IMR-90 (cell line): ENCODE measurements around the gene WHRN. TPM values are rescaled to one million over a fixed set of nuclear protein-coding genes. Genes with fewer than 3 reads are reported as not detected.

Experiments used
- ATAC-seq: fragments of 200-7000 bp; cut with Tn5 transposase; 2 replicates; pipeline ENCODE4 v1.9.1; 2020; ENCODE audit warnings: low read depth, mild to moderate bottlenecking, moderate library complexity
- BruUV-seq: library from RNA; stranded (reverse); fragments of 400-500 nt; replicated peaks from 2 replicates; lab custom pipeline; 2021; lab: Mats Ljungman, UMichigan
- CTCF ChIA-PET: fragments of 300-600 bp; formaldehyde crosslinking; extraction: SDS; loops from one replicate; lab custom pipeline; 2021; ENCODE audit warnings: antibody characterized with exemption; lab: Yijun Ruan, JAX
- POLR2A ChIA-PET: fragments of 300-600 bp; sonication (Branson Sonifier 250); formaldehyde crosslinking; loops from one replicate; lab custom pipeline; 2022; ENCODE audit warnings: antibody characterized with exemption; ENCODE audit not compliant: unreplicated experiment; lab: Charles Lee
- DNase-seq: peaks from one replicate; pipeline ENCODE4 v3.0.0; 2013
- H2AFZ ChIP-seq: replicated peaks from 2 replicates; pipeline ENCODE3; 2013; ENCODE audit warnings: low read length, mild to moderate bottlenecking; ENCODE audit not compliant: poor library complexity
- H2AK5ac ChIP-seq: 2 replicates; pipeline ENCODE4 v1.6.1; 2013; ENCODE audit warnings: low read depth, low read length, inconsistent platforms
- H2AK9ac ChIP-seq: replicated peaks from 2 replicates; pipeline ENCODE3; 2013; ENCODE audit warnings: mild to moderate bottlenecking, low read depth, low read length, moderate library complexity; ENCODE audit not compliant: poor library complexity
- H2BK120ac ChIP-seq: 2 replicates; pipeline ENCODE4 v1.6.1; 2013; ENCODE audit warnings: low read depth, low read length, inconsistent platforms
- H2BK15ac ChIP-seq: 3 replicates; pipeline ENCODE4 v1.6.1; 2013; ENCODE audit warnings: low read depth, low read length, inconsistent platforms
- H2BK20ac ChIP-seq: 2 replicates; pipeline ENCODE4 v1.6.1; 2013; ENCODE audit warnings: low read depth, mild to moderate bottlenecking, inconsistent platforms, low read length, moderate library complexity
- H2BK5ac ChIP-seq: 2 replicates; pipeline ENCODE4 v1.6.1; 2013; ENCODE audit warnings: mild to moderate bottlenecking, low read depth, low read length, inconsistent platforms; ENCODE audit not compliant: poor library complexity, severe bottlenecking
- H3K14ac ChIP-seq: replicated peaks from 2 replicates; pipeline ENCODE4 v1.6.1; 2013; ENCODE audit warnings: low read depth, low read length, inconsistent platforms
- H3K18ac ChIP-seq: 2 replicates; pipeline ENCODE4 v1.6.1; 2013; ENCODE audit warnings: low read depth, low read length, control low read depth
- H3K23ac ChIP-seq: 2 replicates; pipeline ENCODE4 v1.6.1; 2013; ENCODE audit warnings: low read depth, low read length, inconsistent platforms
- H3K27ac ChIP-seq: 2 replicates; pipeline ENCODE4 v1.5.1; 2013; ENCODE audit warnings: mild to moderate bottlenecking, control low read depth, low read length; ENCODE audit not compliant: insufficient read depth
- H3K27me3 ChIP-seq: 2 replicates; pipeline ENCODE4 v1.6.1; 2013; ENCODE audit warnings: low read length; ENCODE audit not compliant: control insufficient read depth, insufficient read depth
- H3K36me3 ChIP-seq: 2 replicates; pipeline ENCODE4 v1.6.1; 2013; ENCODE audit warnings: low read length, mixed read lengths; ENCODE audit not compliant: control insufficient read depth, insufficient read depth
- H3K4ac ChIP-seq: 2 replicates; pipeline ENCODE4 v1.6.1; 2013; ENCODE audit warnings: low read depth, low read length, inconsistent platforms
- H3K4me1 ChIP-seq: 2 replicates; pipeline ENCODE4 v1.6.1; 2013; ENCODE audit warnings: low read length, mixed read lengths; ENCODE audit not compliant: control insufficient read depth, insufficient read depth
- H3K4me2 ChIP-seq: 2 replicates; pipeline ENCODE4 v1.6.1; 2013; ENCODE audit warnings: low read depth, mild to moderate bottlenecking, control low read depth, low read length, moderate library complexity
- H3K4me3 ChIP-seq: 2 replicates; pipeline ENCODE4 v1.5.1; 2013; ENCODE audit warnings: low read depth, mild to moderate bottlenecking, control low read depth, low read length, moderate library complexity; ENCODE audit not compliant: insufficient read depth
- H3K56ac ChIP-seq: 2 replicates; pipeline ENCODE4 v1.6.1; 2013; ENCODE audit warnings: low read length, inconsistent platforms; ENCODE audit not compliant: insufficient read depth; ENCODE audit errors: extremely low read depth
- H3K79me1 ChIP-seq, 2 experiments: 2 replicates each; pipeline ENCODE4 v1.6.1; 2013; ENCODE audit warnings: low read length in 2 of 2, inconsistent platforms in 1 of 2, low read depth in 1 of 2
- H3K9ac ChIP-seq: 2 replicates; pipeline ENCODE4 v1.6.1; 2013; ENCODE audit warnings: low read depth, low read length, control low read depth
- H3K9me1 ChIP-seq: 2 replicates; pipeline ENCODE4 v1.6.1; 2013; ENCODE audit warnings: low read length, inconsistent platforms; ENCODE audit not compliant: insufficient read depth
- H3K9me3 ChIP-seq: 2 replicates; pipeline ENCODE4 v1.6.1; 2013; ENCODE audit warnings: low read length; ENCODE audit not compliant: control insufficient read depth, insufficient read depth
- H4K20me1 ChIP-seq: 2 replicates; pipeline ENCODE4 v1.6.1; 2013; ENCODE audit warnings: low read length, inconsistent platforms; ENCODE audit not compliant: insufficient read depth
- H4K5ac ChIP-seq: 2 replicates; pipeline ENCODE4 v1.6.1; 2013; ENCODE audit warnings: mild to moderate bottlenecking, low read depth, low read length, control low read depth
- H4K8ac ChIP-seq, 2 experiments: 2 replicates each; pipeline ENCODE4 v1.6.1; 2013; ENCODE audit warnings: low read depth in 2 of 2, low read length in 2 of 2, control low read depth in 1 of 2, inconsistent platforms in 1 of 2
- H4K91ac ChIP-seq: 2 replicates; pipeline ENCODE4 v1.6.1; 2013; ENCODE audit warnings: low read depth, low read length, inconsistent platforms; ENCODE audit not compliant: insufficient read depth
- BHLHE40 ChIP-seq: fragments of 150-350 bp; IDR thresholded peaks from 2 replicates; pipeline ENCODE4 v1.6.1; 2016; ENCODE audit warnings: mild to moderate bottlenecking, low read depth, low read length
- CEBPB ChIP-seq: IDR thresholded peaks from 2 replicates; pipeline ENCODE4 v1.6.1; 2012; ENCODE audit warnings: low read depth, low read length, improper control_type of control experiment
- FOS ChIP-seq: fragments of 150-350 bp; IDR thresholded peaks from 2 replicates; pipeline ENCODE4 v1.6.1; 2016; ENCODE audit warnings: low read depth, low read length
- MAFK ChIP-seq: IDR thresholded peaks from 2 replicates; pipeline ENCODE4 v1.6.1; 2012; ENCODE audit warnings: low read depth, low read length, improper control_type of control experiment
- MAZ ChIP-seq: IDR thresholded peaks from 2 replicates; pipeline ENCODE4 v1.6.1; 2012; ENCODE audit warnings: low read depth, mild to moderate bottlenecking, low read length, improper control_type of control experiment, moderate library complexity, borderline replicate concordance
- NFE2L2 ChIP-seq: fragments of 150-350 bp; IDR thresholded peaks from 2 replicates; pipeline ENCODE4 v1.6.1; 2016; ENCODE audit warnings: low read depth, mild to moderate bottlenecking, low read length
- POLR2A ChIP-seq: IDR thresholded peaks from 2 replicates; pipeline ENCODE4 v1.6.1; 2012; ENCODE audit warnings: mild to moderate bottlenecking, low read depth, low read length
- RAD21 ChIP-seq: IDR thresholded peaks from 2 replicates; pipeline ENCODE4 v1.6.1; 2012; ENCODE audit warnings: low read length, improper control_type of control experiment
- RCOR1 ChIP-seq: IDR thresholded peaks from 2 replicates; pipeline ENCODE4 v1.6.1; 2012; ENCODE audit warnings: mild to moderate bottlenecking, low read length, improper control_type of control experiment; ENCODE audit not compliant: insufficient replicate concordance
- SMC3 ChIP-seq: fragments of 150-350 bp; IDR thresholded peaks from 2 replicates; pipeline ENCODE4 v1.6.1; 2016; ENCODE audit warnings: low read depth, mild to moderate bottlenecking, antibody characterized with exemption, low read length, moderate library complexity
- dilution Hi-C: fragments of 300-500 bp; cut with HindIII; formaldehyde crosslinking; loops from one replicate; pipeline ENCODE4 v1.14.3; 2018; ENCODE audit warnings: low sequenced_read_pairs; ENCODE audit not compliant: unreplicated experiment
- in situ Hi-C: fragments of 300-500 bp; cut with MboI; formaldehyde crosslinking; loops from 3 replicates; pipeline ENCODE4 v1.14.3; 2019; ENCODE audit warnings: low sequenced_read_pairs, inconsistent platforms, mixed read lengths
- intact Hi-C: fragments of 100-400 bp; cut with micrococcal nuclease; formaldehyde crosslinking; loops from 2 replicates; pipeline ENCODE4 v1.10.0; 2022
- polyA plus RNA-seq, 3 experiments: library from polyadenylated mRNA; depleted of rRNA; stranded (reverse); fragments of >200 nt; gene quantifications; 2 replicates each; pipeline ENCODE4 v1.2.3, GENCODE V29; 2012; ENCODE audit warnings: low replicate concordance in 1 of 3
- total RNA-seq: library from RNA; depleted of rRNA; stranded (reverse); fragments of >200 nt; gene quantifications from 2 replicates; pipeline ENCODE4 v1.2.3, GENCODE V29; 2012
- TF ChIP-seq, protein P1 (sequence below): fragments of 150-350 bp; IDR thresholded peaks from 2 replicates; pipeline ENCODE4 v1.6.1; 2016; ENCODE audit warnings: low read depth, mild to moderate bottlenecking, low read length, moderate library complexity, borderline replicate concordance

WHRN gene
- total and polyA plus RNA-seq, 2 of the 4 experiments (the other 2 are of a cell fraction): 0.18 to 2.6 TPM

- Histone ChIP-seq H3K56ac (no peak overlapping the region), H2BK20ac (no peak overlapping the region), H2BK5ac (no peak overlapping the region), H2BK120ac (no peak overlapping the region), H4K5ac (no peak overlapping the region), H3K4me3 (no peak overlapping the region), H2BK15ac (no peak overlapping the region), H3K9me1 (peaks cover 3% of the 10 kb centered on the region; the same call in 1 of the 2 replicates), H3K27ac (no peak overlapping the region), H3K36me3 (no peaks in the 10 kb centered on the region), H3K18ac (no peak overlapping the region), H3K9ac (no peak overlapping the region), H4K8ac (no peak overlapping the region), H3K4me1 (peaks cover 3% of the 10 kb centered on the region; the same call in 1 of the 2 replicates), H3K4ac (no peak overlapping the region), H3K79me1 (no peaks in the 10 kb centered on the region), H3K27me3 (peaks cover 26% of the 10 kb centered on the region), H2AK5ac (no peak overlapping the region), H2AFZ (no peak overlapping the region), H3K23ac (no peak overlapping the region), H3K14ac (no peak overlapping the region), H3K9me3 (0 out of 2 replicates have a peak, but pooled peaks cover 1% of the 10 kb centered on the region), H3K4me2 (no peak overlapping the region), H2AK9ac (no peak overlapping the region), H4K20me1 (no peaks in the 10 kb centered on the region), H4K91ac (no peak overlapping the region)
- BruUV-seq: no TSS peak
- TF ChIP-seq SMC3: no peak
- no peak for TF ChIP-seq RCOR1
- no peak for TF ChIP-seq MAFK
- TF ChIP-seq, protein P1, sequence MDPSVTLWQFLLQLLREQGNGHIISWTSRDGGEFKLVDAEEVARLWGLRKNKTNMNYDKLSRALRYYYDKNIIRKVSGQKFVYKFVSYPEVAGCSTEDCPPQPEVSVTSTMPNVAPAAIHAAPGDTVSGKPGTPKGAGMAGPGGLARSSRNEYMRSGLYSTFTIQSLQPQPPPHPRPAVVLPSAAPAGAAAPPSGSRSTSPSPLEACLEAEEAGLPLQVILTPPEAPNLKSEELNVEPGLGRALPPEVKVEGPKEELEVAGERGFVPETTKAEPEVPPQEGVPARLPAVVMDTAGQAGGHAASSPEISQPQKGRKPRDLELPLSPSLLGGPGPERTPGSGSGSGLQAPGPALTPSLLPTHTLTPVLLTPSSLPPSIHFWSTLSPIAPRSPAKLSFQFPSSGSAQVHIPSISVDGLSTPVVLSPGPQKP: no peak
- TF ChIP-seq NFE2L2: no peak
- no peak for TF ChIP-seq CEBPB
- TF ChIP-seq FOS: no peak
- no peak for TF ChIP-seq POLR2A
- TF ChIP-seq MAZ: no peak
- TF ChIP-seq BHLHE40: no peak
- no peak for TF ChIP-seq RAD21
- no peak for ATAC-seq
- in situ Hi-C loops (no loop called here), dilution Hi-C loops (no loop called here), intact Hi-C loops (no loop called here)
- POLR2A ChIA-PET: no interaction called here
- CTCF ChIA-PET: no interaction called here
- DNase-seq: peak; percentile 21
Measured at GRCh38 chr9:114521846-114522245, 16.6 kb upstream of the WHRN start.
